GM19238 (cell line): Measurements from ENCODE around the gene PHF12.
A peak's percentile ranks its signal among the peaks of the same experiment; 100 is the strongest.

ENCODE experiments used
- DNase-seq: peaks from one replicate; pipeline ENCODE4 v3.0.0; 2011; ENCODE audit warnings: low spot score; ENCODE audit not compliant: insufficient read length

Gene PHF12

DNA sequence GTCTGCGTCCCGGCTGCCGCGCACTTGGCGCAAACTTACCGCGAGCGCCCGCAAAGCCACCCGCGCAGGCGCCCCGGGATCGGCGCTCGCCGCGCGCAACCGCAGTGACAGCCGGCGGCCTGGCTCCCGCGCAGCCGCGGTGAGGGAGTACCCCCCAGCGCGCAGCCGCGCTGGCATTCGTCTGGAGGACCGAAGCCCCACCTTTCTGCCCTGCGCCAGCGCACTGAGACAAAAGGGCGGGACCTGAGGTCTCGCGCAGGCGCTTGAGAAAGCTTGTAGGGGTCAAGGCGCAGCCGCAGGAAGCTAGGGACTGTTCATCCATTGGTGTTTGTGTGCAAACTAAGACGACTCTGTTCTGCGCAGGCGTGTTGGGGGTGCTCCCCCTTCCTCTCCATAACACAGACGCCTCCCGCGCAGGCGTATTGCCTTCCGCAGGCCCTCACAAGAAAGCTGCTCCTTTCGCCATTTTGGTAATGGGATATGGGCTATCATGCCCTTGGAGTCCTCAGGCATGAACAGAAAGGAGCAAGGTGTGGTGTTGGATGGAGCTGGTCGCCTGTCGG, at the start of gene PHF12:
Gene PHF12 (minus strand): TSS at position 91 of the 563 bp plus-strand sequence. CDS start 558 bp downstream, outside the sequence.
- peak; percentile 90 for DNase-seq

DNA sequence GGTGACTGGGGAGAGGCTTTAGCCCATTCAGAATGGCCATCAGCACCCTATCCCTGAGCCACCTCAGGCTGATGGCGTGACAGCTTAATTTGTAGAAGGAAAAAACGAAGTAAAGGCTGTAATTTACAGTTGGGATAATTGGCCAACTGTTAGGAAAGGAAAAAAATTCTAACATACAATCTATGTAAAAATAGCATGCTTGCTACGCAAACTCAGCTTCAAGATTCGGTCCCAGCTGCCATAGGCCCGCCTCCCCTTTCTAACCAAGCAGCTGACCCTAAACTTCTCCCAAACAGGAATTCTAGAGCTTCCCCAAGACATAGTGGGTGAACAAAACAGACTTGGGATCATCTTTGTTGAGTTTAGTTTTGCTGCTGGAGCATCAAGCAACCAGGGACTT, 49.7 kb upstream of the PHF12 start:
- DNase-seq, result no peak

DNA sequence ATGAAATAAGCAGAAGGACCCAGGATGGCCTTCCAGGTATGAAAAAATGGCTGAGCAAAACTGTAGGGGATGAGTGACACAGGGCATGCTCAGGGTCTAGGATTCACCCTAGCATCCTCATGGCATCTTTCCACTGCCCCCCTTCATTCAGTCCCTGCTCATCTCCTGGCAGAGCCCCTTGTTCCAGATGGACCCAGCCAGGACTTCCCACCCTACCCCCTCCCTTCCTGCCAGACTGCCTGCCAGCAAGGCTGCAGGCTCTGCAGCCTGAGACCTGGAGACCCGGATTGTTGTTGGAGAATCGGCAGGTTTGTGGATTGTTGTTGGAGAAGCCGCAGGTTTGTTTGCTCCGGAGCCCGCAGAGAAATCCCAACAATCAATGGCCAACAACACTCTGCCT, 47.9 kb upstream of the PHF12 start:
- DNase-seq, result no peak

DNA sequence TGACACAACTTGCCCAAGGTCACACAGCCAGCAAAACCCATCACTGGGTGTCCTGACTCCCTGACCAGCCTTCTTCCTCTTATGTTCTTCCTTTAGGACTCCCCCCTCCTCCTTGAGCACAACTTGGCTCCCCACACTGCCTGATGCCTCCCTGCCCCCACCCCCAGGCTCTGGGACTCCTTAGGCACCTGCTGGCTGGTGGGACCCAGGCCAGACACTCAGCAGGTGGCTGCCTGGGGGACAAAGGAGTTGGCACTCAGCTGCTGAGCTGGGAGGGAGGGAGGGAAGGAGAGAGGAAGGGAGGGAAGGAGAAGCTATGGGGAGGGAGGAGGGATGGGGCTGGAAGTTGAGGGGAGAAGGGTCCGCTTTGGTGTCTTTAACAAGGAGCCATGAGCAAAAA, 46.5 kb upstream of the PHF12 start:
- DNase-seq, result no peak

DNA sequence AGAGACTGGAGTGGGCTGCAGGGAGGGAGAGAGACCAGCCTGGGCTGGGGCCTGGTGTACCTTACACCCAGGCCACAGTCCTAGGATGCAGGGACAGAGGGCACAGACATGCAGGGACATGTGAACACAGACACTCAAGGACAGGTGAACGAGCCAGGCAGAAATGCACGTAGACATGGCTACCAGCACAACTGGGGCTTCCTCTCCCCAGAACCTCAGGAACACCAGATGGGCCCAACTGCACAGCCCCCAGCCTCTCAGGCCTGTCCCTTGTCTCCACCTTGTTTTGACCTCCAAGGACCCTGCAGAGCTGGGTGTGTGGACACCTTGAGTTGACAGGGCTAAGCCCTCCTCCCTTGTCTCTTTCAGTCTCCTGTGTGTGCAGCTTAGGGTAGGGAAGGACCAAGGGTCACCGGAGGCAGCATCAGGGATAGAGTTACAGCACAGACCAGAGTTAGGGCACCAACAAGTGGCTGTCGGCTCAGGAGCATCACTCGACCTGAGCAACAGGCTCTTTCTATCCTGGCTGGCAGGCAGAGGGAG, 45.3 kb upstream of the PHF12 start:
- DNase-seq, result no peak

DNA sequence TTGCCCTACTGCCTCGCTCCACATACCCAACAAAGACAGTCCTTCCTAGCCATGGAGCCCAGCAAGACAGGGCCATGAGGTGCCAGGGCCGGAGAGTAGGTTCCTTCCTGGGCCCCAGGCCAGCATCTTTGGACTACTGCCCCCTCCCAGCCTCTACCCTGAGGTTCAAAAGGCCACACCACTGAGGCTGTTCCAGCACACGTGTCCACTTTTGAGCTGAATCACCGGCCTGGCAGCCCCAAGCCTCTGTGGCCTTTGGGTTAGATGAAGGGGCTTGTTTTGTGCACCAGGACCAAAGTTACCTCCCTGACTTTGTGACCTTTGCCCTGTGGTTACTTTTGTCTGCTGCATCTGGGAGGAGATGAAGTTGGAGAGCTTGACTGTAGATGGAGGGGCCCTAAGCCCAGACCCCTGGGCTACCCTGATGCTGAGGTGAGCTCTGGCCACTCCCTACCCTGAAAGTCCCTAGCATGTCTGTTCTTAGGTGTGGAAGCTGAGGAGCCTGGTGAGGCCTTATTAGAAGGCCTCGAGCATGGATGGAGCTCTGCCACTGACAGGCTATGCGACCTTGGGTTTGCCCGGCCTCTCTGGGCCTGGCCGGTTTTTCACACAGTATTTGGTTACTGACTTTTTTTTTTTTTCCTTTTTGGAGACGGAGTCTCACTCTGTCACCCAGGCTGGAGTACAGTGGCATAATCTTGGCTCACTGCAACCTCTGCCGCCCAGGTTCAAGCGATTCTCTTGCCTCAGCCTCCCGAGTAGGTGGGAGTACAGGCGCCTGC, 42.5 kb upstream of the PHF12 start:
- no peak for DNase-seq

DNA sequence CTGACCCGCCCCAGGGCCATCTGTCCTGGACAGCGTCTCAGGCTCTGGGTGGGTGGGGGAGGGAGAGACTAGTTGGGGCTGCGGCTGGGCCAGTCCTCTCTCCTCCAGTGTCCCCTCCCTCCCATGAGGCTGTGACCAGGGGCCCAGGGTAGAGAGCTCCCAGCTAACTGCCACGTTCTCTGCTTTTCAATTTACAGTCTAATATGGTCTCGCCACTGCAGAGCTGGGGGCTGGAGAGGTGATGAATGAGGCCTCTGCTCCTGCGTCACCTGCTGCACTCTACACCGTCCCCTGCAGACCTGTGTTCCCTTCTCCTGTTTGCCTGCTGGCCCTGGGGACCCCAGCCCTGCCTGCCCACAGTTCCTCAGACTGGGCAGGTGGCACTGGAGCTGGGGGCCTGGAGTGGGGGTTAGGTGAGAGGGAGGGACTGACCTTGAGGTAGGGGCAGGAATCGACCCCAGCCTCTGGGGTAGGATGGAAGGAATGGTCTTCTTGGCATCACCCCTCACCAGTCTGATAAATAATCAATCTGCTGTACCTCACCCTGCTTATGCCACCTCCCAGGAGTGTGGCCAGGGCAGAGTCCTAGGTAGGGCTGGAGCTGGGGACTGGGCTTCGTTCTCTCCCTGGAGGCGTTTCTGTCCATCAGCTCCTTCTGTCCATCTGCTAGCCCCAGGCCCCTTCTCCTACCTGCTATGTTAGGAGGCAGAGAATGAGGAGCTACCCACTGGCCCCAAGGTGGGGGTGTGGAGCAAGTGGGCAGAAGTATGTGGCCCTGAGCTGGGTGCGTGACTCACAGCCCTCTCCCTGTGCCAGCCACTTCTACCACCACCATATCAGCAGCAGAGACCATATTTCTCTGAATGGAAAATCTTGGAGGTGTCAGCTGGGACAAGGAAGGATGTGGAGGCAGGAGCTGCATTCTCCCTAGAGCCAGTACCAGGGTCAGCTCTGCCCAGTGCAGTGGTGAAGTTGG, 41.6 kb upstream of the PHF12 start:
- no peak for DNase-seq

DNA sequence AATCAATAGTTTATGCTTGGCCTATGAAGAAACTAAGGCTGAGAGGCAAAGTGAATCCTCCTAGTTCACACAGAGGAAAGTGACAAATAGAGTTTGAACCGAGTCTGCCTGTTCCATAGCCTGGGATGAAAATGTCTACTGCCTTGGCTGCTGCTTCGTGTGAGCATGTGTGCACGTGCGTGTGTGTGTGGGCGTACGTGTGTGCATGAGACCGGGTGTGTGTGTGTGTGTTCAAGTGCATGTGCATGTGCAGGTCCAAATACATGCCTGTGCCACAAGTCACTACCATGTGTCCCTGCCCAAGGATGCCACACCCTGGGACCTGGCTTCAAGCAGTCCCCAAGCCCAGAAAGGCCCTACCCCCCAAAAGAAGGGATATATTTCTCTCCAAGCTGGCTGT, 40.9 kb upstream of the PHF12 start:
- no peak for DNase-seq

DNA sequence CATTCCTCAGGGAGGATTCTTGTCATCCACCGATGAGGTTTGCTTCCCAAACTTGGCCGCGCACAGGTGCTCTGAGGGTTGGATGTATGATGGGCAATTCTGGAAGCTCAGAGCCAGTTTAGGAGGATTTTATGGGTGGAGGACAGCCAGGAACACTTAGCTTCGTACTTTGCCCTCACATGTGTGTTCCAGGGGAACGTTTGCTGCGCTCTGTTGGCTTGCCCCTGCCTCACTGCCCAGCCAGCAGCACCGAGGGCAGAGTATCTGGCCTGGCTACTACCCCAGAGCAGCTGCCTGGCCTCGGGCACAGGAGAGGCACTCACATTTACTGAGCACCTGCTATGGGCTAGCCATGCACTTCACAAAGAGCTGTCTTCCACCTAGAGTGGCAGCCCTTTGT, 40.5 kb upstream of the PHF12 start:
- DNase-seq, result no peak

DNA sequence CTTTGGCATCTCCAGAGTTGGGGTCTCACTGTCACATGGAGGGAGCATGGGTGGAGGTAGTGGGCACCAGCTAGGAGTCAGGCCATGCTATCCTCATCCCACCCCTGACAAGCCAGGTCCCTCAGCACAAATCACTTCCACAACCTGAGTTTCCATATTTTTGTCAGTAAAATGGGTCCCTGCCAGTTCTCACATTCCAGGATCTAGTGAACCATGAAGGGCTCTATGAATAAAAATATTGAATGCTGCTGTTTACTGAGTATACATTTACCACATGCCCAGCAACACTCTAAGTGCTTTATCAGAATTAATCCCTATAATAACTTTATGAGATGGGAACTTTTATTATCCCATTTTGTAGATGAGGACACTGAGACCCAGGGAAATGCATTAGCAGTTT, 37.7 kb upstream of the PHF12 start:
- no peak for DNase-seq

DNA sequence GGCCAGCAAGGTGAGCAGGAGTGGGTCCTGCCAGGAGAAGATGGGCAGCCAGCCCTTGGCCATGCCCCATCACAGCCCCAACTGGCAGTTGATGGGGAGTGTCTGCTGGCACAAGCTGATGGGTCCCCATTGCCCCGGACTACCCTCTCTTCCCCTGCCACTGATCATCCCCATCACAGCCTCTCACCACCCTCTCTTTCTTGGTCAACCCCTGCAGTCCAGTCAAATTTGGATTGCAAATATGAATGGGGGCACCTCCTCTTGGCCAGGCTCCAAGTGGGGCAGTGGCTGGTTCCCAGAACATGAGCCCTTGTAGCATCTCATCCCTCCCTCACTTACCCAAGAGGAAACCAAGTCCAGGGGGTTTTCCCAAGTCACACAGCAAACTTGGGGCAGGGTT, 37.2 kb upstream of the PHF12 start:
- no peak for DNase-seq

DNA sequence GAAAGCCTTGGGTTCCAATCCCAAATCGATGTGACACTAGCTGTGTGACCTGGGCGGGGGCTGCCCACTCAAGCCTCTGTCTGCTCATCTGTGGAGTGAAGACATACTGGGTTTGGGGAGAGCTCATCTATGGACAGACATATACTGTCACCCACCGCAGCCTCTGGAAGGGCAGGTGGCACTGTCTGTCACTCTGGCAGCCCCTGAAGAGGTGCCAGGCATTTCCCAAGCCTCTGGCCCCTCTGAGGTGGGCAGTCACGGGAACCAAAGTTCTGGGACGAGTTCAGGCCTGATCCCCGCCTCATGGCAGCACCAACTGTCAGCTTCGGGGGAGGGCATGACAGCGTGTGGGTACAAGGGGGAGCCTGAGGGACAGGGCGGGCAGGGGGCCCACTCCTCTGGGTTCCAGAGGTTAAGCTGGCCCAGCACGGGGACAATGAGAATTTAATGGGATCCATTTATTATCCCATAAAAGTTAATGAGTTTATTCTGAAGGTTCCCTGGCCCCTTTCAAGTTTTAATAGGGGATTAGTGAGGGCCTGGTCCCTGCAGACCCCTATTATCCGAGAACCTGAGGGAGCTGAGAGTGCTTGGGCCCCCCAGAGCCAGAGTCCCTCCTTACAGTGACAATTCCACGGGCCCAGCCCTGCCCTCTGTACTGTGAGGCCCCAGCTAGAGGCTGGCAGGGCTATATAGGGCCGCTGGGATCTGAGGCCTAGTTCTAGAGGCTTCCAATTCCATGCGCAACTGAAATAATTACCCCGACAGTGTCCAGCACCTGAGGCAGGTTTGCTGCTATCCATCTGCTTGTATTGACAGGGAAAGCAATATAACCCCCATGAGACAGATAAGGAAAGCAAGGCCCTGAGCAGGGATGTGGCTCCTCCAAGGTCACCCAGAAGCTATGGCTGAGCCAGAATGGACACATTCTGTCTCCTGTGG, 35.7 kb upstream of the PHF12 start:
- DNase-seq, result no peak

DNA sequence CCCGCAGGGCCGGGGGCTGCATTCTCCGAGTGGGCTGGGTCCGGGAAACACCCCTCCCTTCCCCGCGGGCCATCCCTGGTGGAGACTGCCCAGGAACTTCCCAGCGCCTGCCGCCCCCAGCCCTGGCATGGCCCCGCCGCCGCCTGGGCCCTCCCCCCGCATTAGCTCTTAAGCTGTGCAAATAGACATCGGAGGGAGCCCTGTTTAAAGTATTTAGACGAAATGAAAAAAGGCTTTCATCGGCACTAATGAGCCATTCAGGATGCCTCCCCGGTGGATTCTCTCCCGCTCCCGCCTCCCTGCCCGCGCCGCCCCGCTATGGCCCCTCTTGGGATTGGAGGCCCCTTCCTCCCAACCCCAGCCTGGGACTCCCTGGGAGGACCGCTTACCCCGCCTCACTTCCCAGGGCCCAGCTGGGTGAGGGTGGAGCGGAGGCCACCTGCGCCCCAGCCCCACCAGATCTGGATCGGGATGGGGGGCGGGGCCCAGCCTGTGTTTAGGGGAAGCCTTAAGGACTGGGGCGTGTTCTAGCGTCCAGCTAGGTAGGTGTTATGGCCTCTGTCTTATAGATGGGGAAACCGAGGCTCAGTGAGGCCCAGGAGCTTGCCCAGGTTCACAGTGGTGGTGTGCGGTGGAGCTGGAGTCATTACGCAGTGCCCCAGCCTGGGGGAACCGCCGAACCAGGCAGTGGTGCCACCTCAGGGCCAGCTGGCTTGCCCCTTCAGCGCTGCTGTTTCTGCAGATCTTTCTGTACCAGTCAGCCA, 34.8 kb upstream of the PHF12 start:
- DNase-seq, result no peak

DNA sequence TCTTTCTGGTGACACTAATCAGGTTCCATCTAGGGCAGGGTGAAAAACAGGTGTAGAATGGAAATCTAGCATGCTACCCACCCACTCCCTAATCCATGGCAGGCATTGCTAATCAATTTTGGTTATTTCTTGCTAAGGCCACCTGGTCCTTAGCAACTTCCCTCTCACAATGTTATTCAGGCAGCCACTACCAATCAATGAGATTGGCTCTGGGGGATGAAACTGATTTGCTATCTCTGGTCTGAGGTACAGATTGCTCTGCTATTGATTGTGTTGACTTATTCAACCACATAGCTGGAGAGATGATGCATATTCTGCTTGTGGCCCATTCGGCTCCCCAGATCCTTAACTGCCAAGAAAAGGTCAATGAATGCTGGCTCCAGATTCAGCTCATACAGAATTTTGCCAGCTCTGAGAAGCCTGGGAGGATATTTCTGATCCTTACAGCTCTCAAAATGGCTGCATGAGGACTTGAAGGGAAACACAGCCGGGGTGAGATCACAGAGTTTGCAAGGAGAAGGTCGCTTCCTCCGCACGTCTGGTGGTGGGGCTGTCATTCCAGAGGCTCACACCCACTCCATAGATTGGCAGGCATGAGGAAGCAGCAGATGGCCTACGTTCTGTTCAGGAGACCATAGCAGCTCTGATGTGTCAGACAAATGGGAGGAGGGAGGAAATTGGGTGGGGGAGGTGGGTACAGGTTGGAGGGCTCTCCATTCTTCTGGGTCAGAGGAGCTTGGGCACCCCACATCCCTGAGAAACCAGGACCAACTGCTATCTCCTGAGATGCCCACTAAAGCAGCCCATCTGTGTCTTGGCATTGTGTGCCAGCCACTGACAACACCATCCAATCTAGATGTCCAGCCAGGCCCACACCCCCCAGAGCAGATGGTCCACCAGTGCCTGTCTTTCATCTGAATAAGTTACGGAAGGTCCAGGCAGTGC, 32.2 kb upstream of the PHF12 start:
- DNase-seq, result no peak

DNA sequence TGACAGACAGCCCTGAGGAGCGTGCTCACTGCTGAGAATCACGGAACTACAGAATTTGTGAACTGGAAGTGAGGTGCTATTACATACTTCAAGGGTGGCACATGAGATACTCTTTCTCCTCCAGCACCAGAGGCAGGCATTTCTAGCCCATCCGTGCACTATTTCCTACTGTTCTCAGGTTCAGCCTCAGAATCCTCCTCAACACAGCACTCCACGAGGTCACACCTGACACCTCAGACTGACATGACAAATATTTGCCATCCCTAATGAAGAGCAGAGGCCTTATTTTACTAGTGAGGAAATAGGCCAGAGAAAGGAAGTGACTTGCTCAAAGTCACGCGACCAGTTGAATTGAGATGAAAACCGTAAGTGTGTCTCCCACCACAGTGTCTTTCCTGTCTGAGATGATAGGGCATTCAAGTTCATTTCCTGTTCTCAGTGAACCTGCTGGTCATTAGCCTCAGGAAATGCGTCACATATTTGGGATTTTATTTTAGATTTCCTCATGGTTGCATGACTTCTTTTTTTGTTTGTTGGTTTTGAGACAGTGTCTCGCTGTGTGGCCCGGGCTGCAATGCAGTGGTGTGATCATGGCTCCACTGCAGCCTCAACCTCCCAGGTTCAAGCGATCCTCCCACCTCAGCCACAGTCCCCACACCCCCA, 30.9 kb upstream of the PHF12 start:
- DNase-seq, result peak; percentile 64

DNA sequence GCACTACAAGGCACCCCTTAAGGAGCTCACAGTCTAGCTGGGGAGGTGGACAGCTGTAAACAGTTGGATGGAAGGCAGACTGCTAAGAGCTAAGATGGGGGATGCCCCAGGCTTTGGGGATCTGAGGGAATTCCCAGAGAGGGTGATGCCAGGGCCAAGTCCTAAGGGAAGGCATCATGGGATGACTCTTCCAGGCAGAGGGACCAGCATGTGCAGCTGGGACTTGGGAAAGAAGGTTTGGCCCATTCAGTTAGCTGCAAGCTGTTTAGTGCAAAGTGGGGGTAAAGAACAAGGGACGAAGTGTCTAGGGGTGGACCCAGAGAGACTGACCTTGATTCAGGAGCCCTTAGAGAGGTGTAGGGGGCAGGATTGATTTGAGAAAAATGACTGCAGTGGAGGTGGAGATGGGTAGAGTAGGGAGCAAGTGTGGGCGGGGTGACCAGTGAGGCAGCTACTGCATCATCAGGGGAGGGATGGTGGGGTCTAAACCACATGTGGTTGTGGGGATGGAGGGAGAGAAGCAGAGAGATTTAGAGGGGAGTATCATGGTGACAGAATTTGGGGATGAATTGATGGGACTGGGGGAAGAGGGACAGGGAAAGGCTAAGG, 27.1 kb upstream of the PHF12 start:
- DNase-seq, result no peak

DNA sequence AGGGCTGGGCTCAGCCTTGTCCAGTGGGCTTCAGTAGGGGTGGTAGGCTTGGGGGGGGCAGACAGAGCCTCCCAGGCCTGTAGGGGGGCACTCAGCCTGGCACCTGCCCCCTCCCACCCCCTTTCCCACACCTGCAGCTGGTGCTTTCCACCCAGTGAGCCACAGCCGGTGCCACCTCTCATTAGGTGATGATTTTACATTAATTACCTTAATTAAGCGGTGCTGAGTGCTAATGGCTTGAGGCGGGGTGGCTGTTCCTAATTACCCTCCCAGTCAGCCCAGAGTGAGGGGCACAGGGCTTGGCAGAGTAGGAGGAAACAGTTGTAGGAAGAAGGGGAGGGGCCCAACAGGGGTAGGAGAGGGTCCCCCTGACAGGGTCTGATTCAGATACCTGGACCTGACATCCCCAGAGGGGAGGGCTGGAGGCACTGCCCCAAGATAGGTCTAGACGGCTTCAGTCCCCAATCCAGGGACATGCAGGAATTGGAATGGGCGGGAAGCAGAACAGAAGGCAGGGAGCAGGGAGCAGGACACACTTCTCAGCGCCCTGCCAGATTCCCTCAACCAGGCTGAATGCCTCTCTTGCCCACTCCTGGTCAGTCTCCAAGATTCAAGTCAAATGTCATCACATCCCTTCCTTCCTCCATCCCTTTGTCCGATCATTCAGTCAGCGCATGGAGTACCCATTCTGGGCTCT, 26.5 kb upstream of the PHF12 start:
- DNase-seq, result no peak
